WTC11 (cell line): Measurements from ENCODE around the gene CMYA5.

Source experiments
- CBFB ChIP-seq: sonication (generic); formaldehyde crosslinking; IDR thresholded peaks from 2 replicates; pipeline ENCODE4 v1.8.1; 2022; ENCODE audit warnings: mild to moderate bottlenecking, low read depth, missing genetic modification reagents
- CREB1 ChIP-seq: sonication (generic); formaldehyde crosslinking; IDR thresholded peaks from 2 replicates; pipeline ENCODE4 v1.8.0; 2023; ENCODE audit warnings: mild to moderate bottlenecking, missing genetic modification reagents
- CREM ChIP-seq: sonication (generic); formaldehyde crosslinking; IDR thresholded peaks from 2 replicates; pipeline ENCODE4 v1.8.1; 2022; ENCODE audit warnings: mild to moderate bottlenecking, missing genetic modification reagents, moderate library complexity
- CTCF ChIP-seq: fragments of 200-600 bp; IDR thresholded peaks from 2 replicates; pipeline ENCODE4 v1.8.0; 2022; ENCODE audit warnings: antibody characterized with exemption
- ELF4 ChIP-seq: sonication (generic); formaldehyde crosslinking; IDR thresholded peaks from 2 replicates; pipeline ENCODE4 v1.8.1; 2022; ENCODE audit warnings: low read depth, mild to moderate bottlenecking, moderate library complexity, missing genetic modification reagents
- HMGXB4 ChIP-seq: sonication (generic); formaldehyde crosslinking; IDR thresholded peaks from 2 replicates; pipeline ENCODE4 v1.8.1; 2023; ENCODE audit warnings: mild to moderate bottlenecking, moderate library complexity, missing genetic modification reagents
- NR2C2 ChIP-seq: sonication (generic); formaldehyde crosslinking; IDR thresholded peaks from 2 replicates; pipeline ENCODE4 v1.8.0; 2022; ENCODE audit warnings: mild to moderate bottlenecking, missing genetic modification reagents
- USF2 ChIP-seq: sonication (generic); formaldehyde crosslinking; IDR thresholded peaks from 2 replicates; pipeline ENCODE4 v1.8.1; 2023; ENCODE audit warnings: mild to moderate bottlenecking, missing genetic modification reagents, moderate library complexity
- ZBTB21 ChIP-seq: sonication (generic); formaldehyde crosslinking; IDR thresholded peaks from 2 replicates; pipeline ENCODE4 v1.8.1; 2023; ENCODE audit warnings: mild to moderate bottlenecking, missing genetic modification reagents, borderline replicate concordance
- ZNF219 ChIP-seq: sonication (generic); formaldehyde crosslinking; IDR thresholded peaks from 2 replicates; pipeline ENCODE4 v1.8.0; 2023; ENCODE audit warnings: missing genetic modification reagents, mild to moderate bottlenecking, borderline replicate concordance
- ZNF263 ChIP-seq: sonication (generic); formaldehyde crosslinking; IDR thresholded peaks from 2 replicates; pipeline ENCODE4 v1.8.1; 2022; ENCODE audit warnings: low read depth, mild to moderate bottlenecking, moderate library complexity, missing genetic modification reagents
- ZNF396 ChIP-seq: fragments of 250-450 bp; sonication (Bioruptor Pico); IDR thresholded peaks from 2 replicates; pipeline ENCODE4 v1.8.0; 2021; ENCODE audit warnings: mild to moderate bottlenecking, moderate library complexity, borderline replicate concordance
- TF ChIP-seq, protein P1 (sequence below): sonication (generic); formaldehyde crosslinking; IDR thresholded peaks from 2 replicates; pipeline ENCODE4 v1.8.1; 2022; ENCODE audit warnings: low read depth, mild to moderate bottlenecking, moderate library complexity, missing genetic modification reagents, borderline replicate concordance

DNA sequence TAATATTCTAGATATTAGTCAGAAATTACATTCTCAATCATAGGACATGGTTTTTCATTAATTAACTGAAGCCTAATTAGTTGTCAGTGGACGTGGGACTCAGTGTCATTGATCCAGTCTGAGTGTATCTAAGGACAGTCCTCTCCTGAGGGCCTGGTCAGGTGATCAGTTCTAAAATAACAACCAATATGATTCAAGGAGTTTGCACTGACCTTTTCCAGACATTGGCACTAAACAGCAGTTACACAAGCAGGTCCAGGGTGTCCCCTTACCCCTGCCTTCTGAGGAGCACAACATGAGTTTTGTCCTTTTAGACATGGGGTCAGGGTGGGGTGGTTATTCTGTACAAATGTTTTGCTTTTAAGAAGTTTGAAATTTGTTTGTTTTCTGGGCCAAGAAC lies 97.8 kb downstream of the CMYA5 start:
- TF ChIP-seq CTCF (no peak), USF2 (no peak), HMGXB4 (no peak), ZNF263 (CRISPR knock-in tag) (no peak), CBFB (CRISPR knock-in tag) (no peak), CREM (no peak), CREB1 (CRISPR knock-in tag) (no peak), ZNF396 (CRISPR knock-in tag) (no peak), ZNF219 (no peak), ZBTB21 (CRISPR knock-in tag) (no peak), ELF4 (CRISPR knock-in tag) (no peak), NR2C2 (no peak)
- TF ChIP-seq, protein P1, sequence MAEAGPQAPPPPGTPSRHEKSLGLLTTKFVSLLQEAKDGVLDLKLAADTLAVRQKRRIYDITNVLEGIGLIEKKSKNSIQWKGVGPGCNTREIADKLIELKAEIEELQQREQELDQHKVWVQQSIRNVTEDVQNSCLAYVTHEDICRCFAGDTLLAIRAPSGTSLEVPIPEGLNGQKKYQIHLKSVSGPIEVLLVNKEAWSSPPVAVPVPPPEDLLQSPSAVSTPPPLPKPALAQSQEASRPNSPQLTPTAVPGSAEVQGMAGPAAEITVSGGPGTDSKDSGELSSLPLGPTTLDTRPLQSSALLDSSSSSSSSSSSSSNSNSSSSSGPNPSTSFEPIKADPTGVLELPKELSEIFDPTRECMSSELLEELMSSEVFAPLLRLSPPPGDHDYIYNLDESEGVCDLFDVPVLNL = no peak
